Measurements from ENCODE around the gene INPP5F.

GRCh38 chr10:119872610-119872859, 146.7 kb downstream of the INPP5F start, which contains the start of gene MCMBP:
- TF ChIP-seq, protein P1, sequence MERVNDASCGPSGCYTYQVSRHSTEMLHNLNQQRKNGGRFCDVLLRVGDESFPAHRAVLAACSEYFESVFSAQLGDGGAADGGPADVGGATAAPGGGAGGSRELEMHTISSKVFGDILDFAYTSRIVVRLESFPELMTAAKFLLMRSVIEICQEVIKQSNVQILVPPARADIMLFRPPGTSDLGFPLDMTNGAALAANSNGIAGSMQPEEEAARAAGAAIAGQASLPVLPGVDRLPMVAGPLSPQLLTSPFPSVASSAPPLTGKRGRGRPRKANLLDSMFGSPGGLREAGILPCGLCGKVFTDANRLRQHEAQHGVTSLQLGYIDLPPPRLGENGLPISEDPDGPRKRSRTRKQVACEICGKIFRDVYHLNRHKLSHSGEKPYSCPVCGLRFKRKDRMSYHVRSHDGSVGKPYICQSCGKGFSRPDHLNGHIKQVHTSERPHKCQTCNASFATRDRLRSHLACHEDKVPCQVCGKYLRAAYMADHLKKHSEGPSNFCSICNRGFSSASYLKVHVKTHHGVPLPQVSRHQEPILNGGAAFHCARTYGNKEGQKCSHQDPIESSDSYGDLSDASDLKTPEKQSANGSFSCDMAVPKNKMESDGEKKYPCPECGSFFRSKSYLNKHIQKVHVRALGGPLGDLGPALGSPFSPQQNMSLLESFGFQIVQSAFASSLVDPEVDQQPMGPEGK (CRISPR knock-in tag; IDR thresholded peaks at IDR 0.05; ENCODE audit: borderline replicate concordance): no peak
- no peak for TF ChIP-seq ZFP3 (CRISPR knock-in tag; IDR thresholded peaks at IDR 0.05)

Data from SK-N-SH treated with all-trans-retinoic acid at 6 μM for 48 hours (cell line).